Fibroblast of upper back skin (primary cell): ENCODE data around the gene LCN15.
"Not testable (repeated sequence)": the region's sequence is repeated elsewhere in the genome, so short reads cannot be mapped to it uniquely, and the experiment has no call there.

Source experiments
- DNase-seq: peaks from one replicate; pipeline ENCODE4 v3.0.0-alpha.2; 2013

The LCN15 gene

DNA sequence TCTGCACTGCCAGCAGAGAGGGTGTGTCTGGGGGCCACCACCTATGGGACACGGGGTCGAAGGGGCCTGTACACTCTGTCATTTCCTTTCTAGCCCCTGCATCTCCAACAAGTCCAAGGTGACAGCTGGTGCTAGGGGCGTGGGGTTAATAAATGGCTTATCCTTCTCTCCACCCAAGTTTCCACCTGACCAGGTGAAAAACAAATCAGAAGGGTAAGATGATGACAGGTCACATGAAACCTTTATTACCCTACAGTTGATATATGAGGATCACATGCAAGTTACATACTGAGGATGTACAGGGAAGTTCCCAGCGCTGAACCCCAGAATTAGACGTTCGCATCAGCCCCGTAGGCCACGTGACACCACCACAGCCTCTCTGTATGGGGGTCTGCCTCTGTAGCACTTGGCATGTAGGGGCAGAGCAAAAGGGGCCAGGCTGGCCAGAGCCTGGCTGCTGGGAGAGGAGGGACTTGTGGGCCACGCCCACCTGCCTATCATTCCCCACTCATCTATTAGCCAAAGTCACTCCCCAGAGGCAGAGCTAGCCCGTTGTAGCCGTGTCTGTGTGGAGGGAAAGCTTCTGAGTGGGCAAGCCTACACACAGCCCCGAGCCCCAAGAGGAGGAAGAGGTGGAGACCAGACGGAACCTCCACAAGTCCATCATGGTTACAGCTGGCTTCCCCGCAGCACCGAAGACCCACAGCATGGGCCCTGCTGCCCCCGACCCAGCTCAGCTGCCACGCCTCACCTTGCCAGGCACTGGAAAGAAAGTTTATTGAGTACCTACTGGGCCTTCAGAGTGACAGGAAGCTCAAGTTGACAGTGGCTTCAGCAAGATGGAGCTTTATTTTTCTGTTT is 29.0 kb upstream of the LCN15 start:
- no peak for DNase-seq

DNA sequence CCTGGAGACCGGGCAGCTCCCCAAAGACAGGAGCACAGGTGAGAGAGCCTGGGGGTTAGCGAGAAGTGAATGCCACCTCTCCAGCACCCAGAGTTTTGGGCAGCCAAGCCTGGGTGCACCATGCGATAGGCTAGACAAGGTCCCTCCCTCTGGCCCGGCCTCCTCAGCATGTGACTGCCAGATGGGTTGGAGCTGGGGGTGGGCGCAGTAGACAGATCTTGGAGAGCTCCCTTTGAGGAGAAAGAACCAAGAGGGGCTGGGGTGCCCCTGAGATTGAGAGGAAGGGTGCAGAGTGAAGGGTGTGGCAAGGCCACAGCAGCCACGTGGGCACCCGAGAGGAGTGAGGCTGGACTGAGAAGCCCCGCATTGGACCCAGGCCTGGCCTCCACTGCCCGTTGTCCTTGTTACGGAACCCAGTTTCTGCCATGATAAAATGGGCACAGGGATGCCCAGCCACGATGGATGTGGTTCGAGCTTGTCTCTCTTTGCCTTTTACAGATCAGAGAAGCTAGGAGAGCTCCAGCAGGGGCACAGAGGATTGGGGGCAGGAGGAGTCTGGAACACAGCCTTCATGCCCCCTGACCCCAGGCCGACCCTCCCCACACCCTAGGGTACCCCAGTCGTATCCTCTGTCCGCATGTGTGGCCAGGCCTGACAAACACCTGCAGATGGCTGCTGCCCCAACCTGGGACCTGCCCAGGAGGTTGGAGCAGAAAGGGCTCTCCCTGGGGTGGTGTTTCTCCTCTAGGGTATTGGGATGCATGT is 28.2 kb upstream of the LCN15 start:
- no peak for DNase-seq

DNA sequence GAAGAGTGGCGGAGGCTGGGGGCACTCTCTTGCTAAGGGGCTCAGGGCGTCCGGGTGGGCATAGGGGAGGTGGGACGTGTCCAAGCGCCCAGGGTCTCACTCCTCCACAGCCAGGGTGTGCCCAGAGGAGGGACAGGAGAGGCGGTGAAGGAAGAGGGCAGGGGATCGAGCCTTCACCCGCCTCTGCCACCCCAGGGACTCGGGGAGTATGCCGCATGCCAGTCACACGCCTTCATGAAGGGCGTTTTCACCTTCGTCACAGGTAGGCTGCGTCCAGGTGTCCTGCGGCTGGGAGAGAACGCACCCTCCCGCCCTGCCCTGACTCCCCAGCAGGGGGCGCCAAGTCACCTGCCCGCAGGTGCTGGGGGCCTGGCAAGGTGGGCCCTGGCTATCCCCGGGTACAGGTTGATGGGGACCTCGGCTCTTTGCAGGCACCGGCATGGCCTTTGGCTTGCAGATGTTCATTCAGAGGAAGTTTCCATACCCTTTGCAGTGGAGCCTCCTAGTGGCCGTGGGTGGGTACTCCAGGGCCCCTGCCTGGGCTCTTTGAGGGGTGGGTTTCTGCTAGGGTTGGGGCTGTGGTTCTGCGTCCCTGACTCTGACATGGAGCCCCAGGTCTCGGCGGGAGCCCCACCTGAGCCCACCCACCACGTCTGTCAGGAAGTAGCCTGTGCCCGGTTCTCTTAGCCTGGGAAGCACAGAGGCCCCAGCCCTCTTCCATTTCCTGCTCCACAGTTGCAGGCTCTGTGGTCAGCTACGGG is 27.4 kb upstream of the LCN15 start:
- DNase-seq: no peak

DNA sequence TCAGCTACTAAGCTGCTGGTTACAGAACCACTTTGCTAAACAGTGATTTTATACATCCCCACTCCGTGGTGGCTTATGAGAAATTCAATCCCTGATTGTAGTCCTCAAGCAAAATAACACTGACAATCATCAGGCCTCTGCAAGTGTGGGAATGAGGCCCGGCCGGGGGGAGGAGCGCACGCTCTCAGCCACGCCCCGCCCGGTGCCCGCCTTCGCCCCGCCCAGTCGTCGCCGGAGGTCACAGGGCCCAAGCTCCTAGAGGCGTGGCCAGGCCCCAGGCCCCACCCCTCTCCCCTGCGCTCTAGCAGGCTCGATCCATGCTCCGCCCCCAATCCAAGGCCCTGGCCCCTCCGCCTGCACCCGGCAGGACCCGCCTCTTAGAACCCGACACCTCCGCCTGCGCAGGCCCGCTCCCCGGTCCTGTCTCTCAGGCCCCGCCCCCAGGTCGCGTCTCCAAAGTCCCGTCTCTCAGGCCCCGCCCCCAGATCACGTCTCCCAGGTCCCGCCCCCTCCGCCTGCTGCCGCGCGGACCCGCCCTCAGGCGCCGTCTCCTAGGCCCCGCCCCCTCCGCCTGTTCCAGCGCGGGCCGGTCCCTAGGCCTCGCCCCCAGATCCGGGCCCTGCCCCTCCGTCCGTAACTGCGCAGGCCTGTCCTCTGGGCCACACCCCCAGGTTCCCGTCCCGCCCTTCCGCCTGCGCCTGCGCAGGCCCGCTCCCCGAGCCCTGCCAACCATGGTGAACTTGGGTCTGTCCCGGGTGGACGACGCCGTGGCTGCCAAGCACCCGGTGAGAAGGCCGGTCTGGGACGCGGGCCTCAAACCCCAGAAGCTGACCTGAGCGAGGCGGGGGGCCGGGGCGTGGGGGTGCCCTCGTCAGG is 26.6 kb upstream of the LCN15 start, which contains the start of gene TMEM141:
TSS of gene TMEM141 (plus strand) at position 705 of the 876 bp plus-strand sequence. CDS start at position 732, 27 bp downstream.
- DNase-seq: peak; percentile 99

DNA sequence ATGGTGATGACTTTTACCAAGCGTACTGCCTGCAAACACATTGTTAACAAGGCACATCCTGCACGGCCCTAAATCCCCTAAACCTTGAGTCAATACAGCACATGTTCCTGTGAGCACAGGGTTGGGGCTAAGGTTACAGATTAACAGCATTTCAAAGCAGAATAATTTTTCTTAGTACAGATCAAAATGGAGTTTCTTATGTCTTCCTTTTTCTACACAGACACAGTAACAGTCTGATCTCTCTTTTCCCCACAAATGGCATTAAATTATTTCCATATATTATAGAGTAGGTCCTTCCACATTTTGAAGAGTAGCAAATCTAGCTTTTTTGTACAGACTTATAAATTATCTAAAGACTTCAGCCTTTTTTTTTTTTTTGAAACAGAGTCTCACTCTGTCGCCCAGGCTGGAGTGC is 25.2 kb upstream of the LCN15 start:
- DNase-seq: no peak

DNA sequence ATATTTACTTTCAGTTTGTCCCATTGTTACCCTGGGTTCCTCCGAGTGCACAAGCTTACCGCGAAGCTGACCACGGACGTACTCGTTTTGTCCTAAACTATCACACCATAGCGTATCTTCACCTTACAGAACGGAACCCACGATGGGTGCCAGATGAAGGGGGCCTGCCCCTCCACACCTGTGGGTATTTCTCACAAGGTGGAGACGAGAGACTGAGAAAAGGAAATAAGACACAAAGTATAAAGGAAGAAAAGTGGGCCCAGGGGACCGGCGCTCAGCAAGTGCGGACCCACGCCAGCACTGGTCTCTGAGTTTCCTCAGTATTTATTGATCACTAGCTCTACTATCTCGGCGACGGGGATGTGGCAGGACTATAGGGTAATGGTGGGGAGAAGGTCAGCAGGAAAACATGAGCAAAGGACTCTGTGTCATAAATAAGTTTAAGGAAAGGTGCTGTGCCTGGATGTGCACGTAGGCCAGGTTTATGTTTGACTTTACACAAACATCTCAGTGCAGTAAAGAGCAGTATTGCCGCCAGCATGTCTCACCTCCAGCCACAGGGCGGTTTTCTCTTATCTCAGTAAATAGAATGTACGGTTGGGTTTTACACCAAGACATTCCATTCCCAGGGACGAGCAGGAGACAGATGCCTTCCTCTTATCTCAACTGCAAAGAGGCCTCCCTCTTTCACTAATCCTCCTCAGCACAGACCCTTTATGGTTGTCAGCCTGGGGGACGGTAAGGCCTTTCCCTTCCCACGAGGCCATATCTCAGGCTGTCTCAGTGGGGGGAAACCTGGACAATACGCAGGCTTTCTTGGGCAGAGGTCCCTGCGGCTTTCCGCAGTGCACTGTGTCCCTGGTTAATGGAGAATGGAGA is 24.6 kb upstream of the LCN15 start:
- DNase-seq: not testable (repeated sequence)

DNA sequence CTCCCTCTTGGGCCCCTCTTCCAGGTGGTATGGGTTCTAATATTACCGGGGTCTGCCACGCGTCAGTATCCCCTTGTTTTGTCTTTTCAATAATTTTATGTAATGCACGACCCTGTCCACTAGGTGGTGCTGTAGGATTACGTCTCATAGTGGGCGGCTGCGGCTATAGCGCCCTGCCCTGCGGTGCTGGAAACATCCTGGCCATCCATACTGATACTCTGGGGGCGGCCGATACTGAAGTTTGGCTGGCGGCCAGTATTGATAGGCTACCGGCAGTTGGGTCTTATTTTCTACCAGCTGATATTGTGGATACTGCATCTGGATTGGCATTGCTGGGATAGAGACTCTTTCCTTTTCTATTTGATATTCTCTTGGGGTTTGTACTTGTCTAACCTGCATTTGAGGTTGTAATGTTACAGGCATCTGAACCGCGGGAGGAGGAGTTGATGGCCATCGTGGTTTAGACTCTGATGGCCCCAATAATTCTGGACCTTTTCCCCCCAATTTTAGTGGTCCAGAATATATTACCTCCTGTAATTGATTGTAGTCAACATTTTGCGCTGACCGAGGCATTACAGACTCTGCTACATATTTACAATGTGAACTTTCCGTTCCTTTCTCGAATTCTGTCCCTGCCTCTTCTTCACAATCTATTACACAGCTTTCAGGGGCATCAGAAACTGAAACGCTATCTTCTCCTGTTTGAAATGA is 23.5 kb upstream of the LCN15 start:
- DNase-seq: peak; percentile 63

DNA sequence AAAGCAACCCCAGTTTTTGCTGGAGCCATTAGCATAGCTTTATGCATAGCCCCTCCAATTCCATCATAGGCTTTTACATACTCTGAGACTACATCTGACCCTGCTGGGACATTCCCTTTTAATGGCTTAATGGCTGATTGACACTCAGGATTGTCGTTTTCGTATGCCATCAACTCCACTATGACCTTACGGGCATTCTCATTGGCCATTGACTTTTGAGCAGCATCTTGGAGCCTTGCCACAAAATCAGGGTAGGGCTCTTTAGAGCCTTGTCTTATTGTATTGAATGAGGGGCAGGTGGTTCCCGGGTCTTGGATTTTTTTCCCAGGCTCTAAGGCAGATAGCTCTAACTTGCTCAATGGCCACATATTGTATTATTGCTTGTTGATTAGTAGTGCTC is 22.7 kb upstream of the LCN15 start:
- DNase-seq: not testable (repeated sequence)

DNA sequence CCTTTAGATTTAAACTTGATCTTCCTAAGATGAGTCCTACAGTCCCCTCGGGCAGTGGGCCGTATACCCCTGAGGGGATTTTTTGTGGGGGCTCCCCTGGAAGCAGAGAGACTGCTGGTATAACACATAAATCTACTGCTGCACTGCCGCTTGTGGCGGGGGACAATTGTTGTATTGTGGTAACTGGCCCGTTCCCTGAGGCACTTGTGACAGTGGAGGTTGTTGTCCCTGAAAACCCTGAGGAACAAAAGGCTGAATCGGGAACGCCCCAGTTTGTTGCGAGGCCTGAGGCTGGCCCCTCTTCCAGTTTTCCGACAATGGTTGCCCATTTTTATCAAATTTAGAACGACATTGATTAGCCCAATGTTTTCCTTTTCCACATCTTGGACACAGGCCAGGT is 22.1 kb upstream of the LCN15 start:
- DNase-seq: no peak

DNA sequence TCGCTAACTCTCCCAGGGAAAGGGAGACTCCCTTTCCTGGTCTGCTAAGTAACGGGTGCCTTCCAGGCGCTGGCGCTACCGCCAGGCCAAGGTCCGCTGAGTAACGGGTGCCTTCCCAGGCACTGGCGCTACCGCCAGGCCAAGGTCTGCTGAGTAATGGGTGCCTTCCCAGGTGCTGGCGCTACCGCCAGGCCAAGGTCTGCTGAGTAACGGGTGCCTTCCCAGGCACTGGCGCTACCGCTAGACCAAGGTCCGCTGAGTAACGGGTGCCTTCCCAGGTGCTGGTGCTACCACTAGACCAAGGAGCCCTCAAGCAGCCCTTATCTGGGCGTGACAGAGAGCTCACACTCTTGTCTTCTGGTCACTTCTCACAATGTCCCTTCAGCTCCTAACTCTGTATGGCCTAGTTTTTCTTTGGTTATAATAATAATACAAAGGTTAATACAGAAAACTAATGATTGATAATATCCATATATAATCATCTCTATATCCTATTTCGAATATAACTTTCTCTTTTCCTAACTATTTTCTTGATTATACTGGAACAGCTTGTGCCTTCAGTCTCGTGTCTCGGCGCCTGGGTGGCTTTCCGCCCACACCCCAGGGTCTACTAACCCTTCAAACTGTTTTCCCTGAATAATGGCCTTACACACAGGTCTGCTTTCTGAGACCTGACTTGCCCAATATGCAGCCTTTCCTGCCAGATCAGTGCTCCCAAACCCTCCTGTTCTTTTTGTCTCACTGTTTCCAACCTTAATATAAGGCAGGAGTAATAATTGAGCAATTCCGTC is 21.4 kb upstream of the LCN15 start:
- DNase-seq: not testable (repeated sequence)

DNA sequence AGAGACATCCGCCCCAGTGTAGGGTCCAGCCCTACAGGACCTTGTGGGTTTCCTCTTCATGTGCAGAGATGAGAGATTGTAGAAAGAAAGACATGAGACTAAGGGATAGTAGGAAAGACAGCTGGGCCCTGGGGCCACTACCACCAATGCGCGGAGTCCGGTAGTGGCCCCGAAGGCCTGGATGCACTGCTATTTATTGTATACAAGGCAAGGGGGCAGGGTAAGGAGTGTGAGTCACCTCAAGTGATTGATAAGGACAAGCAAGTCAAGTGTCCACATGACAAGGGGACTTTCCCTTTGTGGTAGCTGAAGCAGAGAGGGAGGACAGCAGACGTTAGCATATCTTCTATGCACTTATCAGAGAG is 20.7 kb upstream of the LCN15 start:
- no peak for DNase-seq

DNA sequence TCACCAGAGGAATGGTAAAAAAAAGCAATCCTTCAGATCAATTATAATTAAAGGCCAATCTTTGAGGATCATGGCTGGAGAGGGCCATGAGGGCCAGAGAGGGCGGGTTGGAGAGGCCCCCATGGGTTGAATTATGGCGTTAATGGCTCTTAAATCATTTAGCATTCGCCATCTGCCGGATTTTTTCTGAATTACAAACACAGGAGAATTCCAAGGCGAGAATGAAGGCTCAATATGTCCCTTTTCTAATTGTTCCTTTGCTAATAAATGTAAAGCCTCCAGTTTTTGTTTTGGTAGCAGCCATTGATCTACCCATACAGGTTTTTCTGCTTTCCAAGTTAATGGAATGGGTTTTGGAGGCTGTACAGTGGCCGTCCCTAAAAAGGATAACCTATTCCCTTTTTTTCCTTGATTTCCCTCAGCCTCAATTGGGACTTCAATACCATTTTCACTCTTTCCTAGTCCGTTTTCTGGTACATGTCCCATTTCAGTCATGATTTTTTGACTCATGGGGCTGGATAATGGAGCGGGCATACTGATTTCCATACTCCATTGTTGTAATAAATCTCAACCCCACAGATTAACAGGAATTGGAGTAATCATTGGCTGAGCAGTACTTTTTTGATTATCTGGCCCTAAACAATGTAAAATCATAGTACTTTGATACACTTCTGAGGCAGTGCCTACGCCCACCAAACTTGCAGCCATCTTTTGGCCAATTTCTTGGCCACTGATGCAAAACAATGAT is 20.1 kb upstream of the LCN15 start:
- no peak for DNase-seq

DNA sequence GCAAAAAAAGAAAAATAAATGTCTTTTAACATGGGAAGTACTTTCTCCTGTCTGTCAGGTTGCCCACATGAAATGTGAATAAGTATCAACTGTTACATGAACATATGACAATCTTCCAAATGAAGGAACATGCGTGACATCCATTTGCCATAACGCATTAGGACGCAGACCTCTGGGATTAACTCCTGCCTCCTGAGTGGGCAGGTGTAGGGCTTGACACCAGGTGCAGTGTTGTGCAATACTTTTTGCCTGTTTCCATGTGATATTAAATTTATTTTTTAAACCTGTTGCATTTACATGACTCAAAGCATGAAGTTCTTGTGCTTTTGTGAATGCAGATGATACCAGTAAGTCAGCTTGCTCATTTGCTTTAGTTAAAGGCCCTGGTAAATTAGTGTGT is 18.1 kb upstream of the LCN15 start:
- no peak for DNase-seq

DNA sequence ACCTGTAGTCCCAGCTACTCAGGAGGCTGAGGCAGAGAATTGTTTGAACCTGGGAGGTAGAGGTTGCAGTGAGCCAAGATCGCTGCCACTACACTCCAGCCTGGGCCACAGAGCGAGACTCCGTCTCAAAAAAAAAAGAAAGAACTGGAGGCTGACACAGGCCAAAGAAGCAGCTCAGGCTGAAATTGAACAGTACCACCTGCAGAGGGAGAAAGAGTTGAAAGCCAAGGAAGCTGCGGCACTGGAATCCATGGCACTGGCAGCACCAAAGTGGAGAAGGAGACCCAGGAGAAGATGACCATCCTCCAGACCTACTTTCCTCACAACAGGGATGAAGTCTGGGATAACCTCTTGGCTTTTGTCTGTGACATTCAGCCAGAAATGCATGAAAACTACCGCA is 15.5 kb upstream of the LCN15 start:
- DNase-seq: no peak

DNA sequence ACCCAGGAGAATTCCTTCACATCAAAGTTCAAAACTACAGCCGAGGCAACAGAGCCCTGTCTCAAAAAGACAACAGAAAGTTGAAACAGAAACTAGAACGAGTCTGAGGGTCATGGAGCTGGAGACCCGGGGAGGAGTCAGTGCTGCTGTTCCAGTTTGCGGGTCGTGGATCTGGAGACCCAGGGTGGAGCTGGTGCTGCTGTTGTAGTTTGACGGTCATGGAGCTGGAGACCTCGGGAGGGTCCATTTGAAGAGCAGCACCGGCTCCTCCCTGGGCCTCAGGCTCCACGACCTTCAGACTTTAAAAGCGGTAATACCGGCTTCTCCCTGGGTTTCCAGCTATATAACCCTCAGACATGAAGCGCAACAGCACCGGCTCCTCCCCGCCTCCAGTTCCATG is 13.0 kb upstream of the LCN15 start:
- DNase-seq: no peak

DNA sequence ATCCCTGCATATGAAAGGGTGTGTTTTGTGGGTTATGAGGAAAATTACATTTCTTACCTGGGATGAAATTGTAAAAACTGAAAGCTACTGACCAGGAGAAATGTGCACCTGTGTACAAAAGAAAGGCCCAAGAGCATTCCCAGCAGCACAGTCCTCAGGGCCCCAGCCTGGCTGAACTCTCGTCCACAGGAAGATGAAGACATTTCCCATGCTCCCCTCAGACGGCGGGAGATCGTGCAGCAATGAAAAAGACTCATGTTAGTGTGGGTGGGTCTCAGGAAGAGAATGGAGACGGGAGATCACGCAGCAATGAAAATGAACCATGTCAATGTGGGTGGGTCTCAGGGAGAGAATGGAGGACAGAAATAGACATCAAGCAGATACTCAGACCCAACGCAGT is 12.6 kb upstream of the LCN15 start:
- DNase-seq: no peak

DNA sequence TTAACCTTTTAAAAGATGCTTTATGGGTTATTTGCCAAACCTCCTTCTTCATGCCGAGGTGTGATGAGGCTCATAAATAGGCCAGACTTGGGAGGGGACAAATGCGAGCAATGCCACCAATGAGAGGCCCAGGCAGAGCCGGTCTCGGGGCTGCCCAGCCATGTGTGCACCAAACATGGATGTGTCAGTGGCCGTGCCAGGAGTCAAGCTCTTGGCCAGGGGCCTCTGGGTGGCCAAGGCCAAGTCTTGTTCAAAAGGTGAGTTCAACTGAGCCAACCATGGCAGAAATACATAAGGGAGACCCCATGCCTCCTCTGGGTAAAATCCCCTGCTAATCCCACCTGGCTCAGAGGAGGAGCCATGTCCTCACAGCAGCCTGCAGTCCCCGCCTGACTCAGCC is 10.9 kb upstream of the LCN15 start:
- no peak for DNase-seq

DNA sequence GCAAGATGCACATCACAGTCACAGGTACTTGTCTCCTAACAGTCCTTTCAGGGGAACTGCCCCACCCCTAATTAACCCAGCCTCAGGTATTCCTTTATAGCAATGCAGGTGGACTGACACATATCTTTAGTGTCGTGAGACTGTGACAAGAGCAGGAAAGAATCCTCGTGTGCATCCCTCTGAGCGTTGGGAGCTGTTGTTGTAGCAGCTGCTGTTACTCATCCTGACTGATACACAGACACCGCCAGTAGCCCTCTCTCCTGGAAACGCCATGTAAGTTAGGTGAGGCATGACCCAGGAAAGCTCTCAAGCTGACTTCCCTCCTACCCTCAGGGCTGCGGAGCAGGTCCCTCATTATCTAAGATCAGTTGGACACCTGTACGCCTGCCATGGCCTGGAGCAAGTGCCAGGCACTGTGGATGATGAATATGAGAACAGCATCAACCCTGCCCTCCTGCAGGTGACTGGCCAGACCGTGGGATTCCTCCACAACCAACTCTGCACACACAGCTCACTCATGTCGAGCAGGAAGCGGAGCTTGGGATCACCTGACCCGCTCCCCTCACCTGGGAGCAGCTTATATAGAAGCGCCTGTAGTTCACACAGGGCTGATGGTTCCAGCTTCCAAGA is 10.2 kb upstream of the LCN15 start:
- no peak for DNase-seq
